ENCODE data around the gene NR4A1. TPM values are rescaled to one million over a fixed set of nuclear protein-coding genes. Genes with fewer than 3 reads are reported as not detected.

NR4A1 gene
- total RNA-seq, 2 donors from 2014 or later, result 51.1 to 52.0 TPM

GRCh38 chr12:52037248-52037861 lies 13.9 kb upstream of the NR4A1 start:
- no peak for DNase-seq
- Histone ChIP-seq H3K4me3 (peak overlapping the region; percentile 53), H3K36me3 (no peaks in the 10 kb centered on the region), H3K9ac (ENCODE audit: low read depth in 2 of 2, low read length in 2 of 2) (peak overlapping the region; percentile 76 to 81), H3K27me3 (no peaks in the 10 kb centered on the region), H3K9me3 (no peaks in the 10 kb centered on the region), H3K4me1 (peaks cover 3% of the 10 kb centered on the region), H3K27ac (peak overlapping the region; percentile 24)
- intact Hi-C loops (cut with DNase I), result no loop called here
- TF ChIP-seq CTCF (IDR thresholded peaks at IDR 0.05), result no peak

GRCh38 chr12:52038447-52038846 lies 12.8 kb upstream of the NR4A1 start:
- no peak for DNase-seq
- intact Hi-C loops (cut with DNase I), result no loop called here
- no peak for TF ChIP-seq CTCF (IDR thresholded peaks at IDR 0.05)
- H3K9me3 ChIP-seq, result no peaks in the 10 kb centered on the region
- H3K36me3 ChIP-seq, result no peaks in the 10 kb centered on the region
- H3K4me1 ChIP-seq, result peaks cover 3% of the 10 kb centered on the region
- no peaks in the 10 kb centered on the region for H3K27me3 ChIP-seq
- H3K4me3 ChIP-seq, result no peak overlapping the region
- H3K9ac ChIP-seq (ENCODE audit: low read depth in 2 of 2, low read length in 2 of 2), result peak overlapping the region in 1 of 2 donors; percentile 32
- H3K27ac ChIP-seq, result no peak overlapping the region

- H3K4me1 ChIP-seq, result peaks cover 7% of the 10 kb centered on the region
- intact Hi-C loops (cut with DNase I), result no loop called here
- H3K27me3 ChIP-seq, result no peaks in the 10 kb centered on the region
- no peaks in the 10 kb centered on the region for H3K36me3 ChIP-seq
- no peaks in the 10 kb centered on the region for H3K9me3 ChIP-seq
- no peak overlapping the region for H3K27ac ChIP-seq
- no peak overlapping the region for H3K4me3 ChIP-seq
- H3K9ac ChIP-seq (ENCODE audit: low read depth in 2 of 2, low read length in 2 of 2), result no peak overlapping the region
- no peak for DNase-seq
- no peak for TF ChIP-seq CTCF (IDR thresholded peaks at IDR 0.05)
These were observed 10.2 kb upstream of the NR4A1 start for GRCh38 chr12:52041035-52041434.

GRCh38 chr12:52041695-52042123 lies 9.5 kb upstream of the NR4A1 start:
- no peak for TF ChIP-seq CTCF (IDR thresholded peaks at IDR 0.05)
- peak overlapping the region in 1 of 2 donors; percentile 20 for H3K9ac ChIP-seq (ENCODE audit: low read depth in 2 of 2, low read length in 2 of 2)
- peaks cover 9% of the 10 kb centered on the region for H3K4me1 ChIP-seq
- intact Hi-C loops (cut with DNase I), result no loop called here
- no peaks in the 10 kb centered on the region for H3K36me3 ChIP-seq
- no peak overlapping the region for H3K4me3 ChIP-seq
- H3K9me3 ChIP-seq, result no peaks in the 10 kb centered on the region
- no peaks in the 10 kb centered on the region for H3K27me3 ChIP-seq
- no peak for DNase-seq
- no peak overlapping the region for H3K27ac ChIP-seq

GRCh38 chr12:52042706-52043385 lies 8.4 kb upstream of the NR4A1 start:
- Histone ChIP-seq H3K27me3 (no peaks in the 10 kb centered on the region), H3K36me3 (no peaks in the 10 kb centered on the region), H3K9ac (ENCODE audit: low read depth in 2 of 2, low read length in 2 of 2) (peak overlapping the region in 1 of 2 donors; percentile 40), H3K9me3 (no peaks in the 10 kb centered on the region), H3K27ac (no peak overlapping the region), H3K4me3 (no peak overlapping the region), H3K4me1 (peaks cover 9% of the 10 kb centered on the region)
- TF ChIP-seq CTCF (IDR thresholded peaks at IDR 0.05), result no peak
- DNase-seq, result no peak
- intact Hi-C loops (cut with DNase I), result no loop called here

Measured in colonic mucosa (tissue), 4 donors.